ENCODE results near the gene ACAP3.

ACAP3 gene

GRCh38 chr1:1284221-1285101, 23.3 kb downstream of the ACAP3 start:
- Histone ChIP-seq H3K4me2 (ENCODE audit: low read depth, low read length) (no peak overlapping the region), H3K4me1 (ENCODE audit: low read length) (no peaks in the 10 kb centered on the region)

GRCh38 chr1:1283821-1284220, 23.9 kb downstream of the ACAP3 start:
- Histone ChIP-seq H3K27me3 (replicated peaks; ENCODE audit: insufficient read depth, low read length) (peaks cover 59% of the 10 kb centered on the region), H4K20me1 (ENCODE audit: insufficient read depth, low read length) (no peaks in the 10 kb centered on the region), H3K4me2 (ENCODE audit: low read depth, low read length) (no peak overlapping the region), H2AFZ (ENCODE audit: low read length) (no peak overlapping the region), H3K27ac (ENCODE audit: low read length) (no peak overlapping the region), H3K4me3 (ENCODE audit: low read length) (no peak overlapping the region), H3K36me3 (replicated peaks; ENCODE audit: insufficient read depth, low read length) (no peaks in the 10 kb centered on the region), H3K4me1 (ENCODE audit: low read length) (no peaks in the 10 kb centered on the region), H3K9ac (ENCODE audit: low read length) (no peak overlapping the region), H3K9me3 (replicated peaks; ENCODE audit: insufficient read depth, low read length) (no peaks in the 10 kb centered on the region), H3K9me2 (replicated peaks; ENCODE audit: insufficient read depth, low read length) (no peaks in the 10 kb centered on the region), H3F3A (ENCODE audit: insufficient read depth, low read length) (no peaks in the 10 kb centered on the region), H3K79me2 (ENCODE audit: low read length) (no peaks in the 10 kb centered on the region)
- DNase-seq, result no peak
- no peak for TF ChIP-seq CTCF (IDR thresholded peaks at IDR 0.05; ENCODE audit: low read length)
- TF ChIP-seq EZH2phosphoT487 (IDR thresholded peaks at IDR 0.05; ENCODE audit: low read length), result no peak
- TF ChIP-seq EZH2 (optimal IDR thresholded peaks at IDR 0.05; ENCODE audit: low read depth, low read length), result no peak

More at GRCh38 chr1:1284221-1285101, 23.3 kb downstream of the ACAP3 start:
- Histone ChIP-seq H3K27ac (ENCODE audit: low read length) (no peak overlapping the region), H3K9me3 (replicated peaks; ENCODE audit: insufficient read depth, low read length) (no peaks in the 10 kb centered on the region), H3K27me3 (replicated peaks; ENCODE audit: insufficient read depth, low read length) (peaks cover 59% of the 10 kb centered on the region), H3F3A (ENCODE audit: insufficient read depth, low read length) (no peaks in the 10 kb centered on the region), H3K9me2 (replicated peaks; ENCODE audit: insufficient read depth, low read length) (no peaks in the 10 kb centered on the region), H3K4me3 (ENCODE audit: low read length) (no peak overlapping the region), H4K20me1 (ENCODE audit: insufficient read depth, low read length) (no peaks in the 10 kb centered on the region), H2AFZ (ENCODE audit: low read length) (no peak overlapping the region), H3K79me2 (ENCODE audit: low read length) (no peaks in the 10 kb centered on the region), H3K9ac (ENCODE audit: low read length) (no peak overlapping the region), H3K36me3 (replicated peaks; ENCODE audit: insufficient read depth, low read length) (no peaks in the 10 kb centered on the region)
- DNase-seq, result no peak
- no peak for TF ChIP-seq EZH2phosphoT487 (IDR thresholded peaks at IDR 0.05; ENCODE audit: low read length)
- no peak for TF ChIP-seq CTCF (IDR thresholded peaks at IDR 0.05; ENCODE audit: low read length)
- no peak for TF ChIP-seq EZH2 (optimal IDR thresholded peaks at IDR 0.05; ENCODE audit: low read depth, low read length)

DNA sequence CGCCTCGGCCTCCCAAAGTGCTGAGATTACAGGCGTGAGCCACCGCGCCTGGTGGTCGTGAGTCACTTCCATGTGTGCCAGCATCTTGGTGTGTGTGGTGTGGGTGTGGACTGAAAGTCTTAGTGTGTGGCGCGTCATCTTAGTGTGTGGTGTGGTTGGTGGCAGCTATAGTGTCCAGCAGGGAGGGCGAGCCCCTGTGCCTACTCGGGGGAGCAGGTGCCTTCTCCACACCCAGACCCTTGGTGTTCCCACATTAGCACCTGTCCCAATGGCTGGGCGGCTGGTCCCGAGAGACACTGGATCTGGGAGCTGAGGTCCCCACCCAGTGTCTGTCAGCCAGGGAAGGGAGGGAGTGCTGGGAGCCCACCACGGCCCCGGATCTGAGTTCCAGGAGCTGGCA, 24.7 kb downstream of the ACAP3 start:
- Histone ChIP-seq H3K4me3 (ENCODE audit: low read length) (no peak overlapping the region), H3K79me2 (ENCODE audit: low read length) (no peaks in the 10 kb centered on the region), H3K27me3 (replicated peaks; ENCODE audit: insufficient read depth, low read length) (peaks cover 59% of the 10 kb centered on the region), H2AFZ (ENCODE audit: low read length) (no peak overlapping the region), H3K4me2 (ENCODE audit: low read depth, low read length) (no peak overlapping the region), H4K20me1 (ENCODE audit: insufficient read depth, low read length) (no peaks in the 10 kb centered on the region), H3K27ac (ENCODE audit: low read length) (no peak overlapping the region), H3F3A (ENCODE audit: insufficient read depth, low read length) (no peaks in the 10 kb centered on the region), H3K4me1 (ENCODE audit: low read length) (no peaks in the 10 kb centered on the region), H3K9me3 (replicated peaks; ENCODE audit: insufficient read depth, low read length) (no peaks in the 10 kb centered on the region), H3K36me3 (replicated peaks; ENCODE audit: insufficient read depth, low read length) (no peaks in the 10 kb centered on the region), H3K9ac (ENCODE audit: low read length) (no peak overlapping the region), H3K9me2 (replicated peaks; ENCODE audit: insufficient read depth, low read length) (no peaks in the 10 kb centered on the region)
- no peak for DNase-seq
- TF ChIP-seq EZH2phosphoT487 (IDR thresholded peaks at IDR 0.05; ENCODE audit: low read length) (no peak), CTCF (IDR thresholded peaks at IDR 0.05; ENCODE audit: low read length) (no peak), EZH2 (optimal IDR thresholded peaks at IDR 0.05; ENCODE audit: low read depth, low read length) (no peak)

Data from MM.1S (cell line).